HL-60/S4 treated with phorbol 12-myristate 13-acetate at 8.2 ng/mL for 4 days and 3 days (cell line): ENCODE data around the gene CHD9.
"Not testable (repeated sequence)": the region's sequence is repeated elsewhere in the genome, so short reads cannot be mapped to it uniquely, and the experiment has no call there.

Experiments
- in situ Hi-C: fragments of 300-500 bp; cut with MboI; formaldehyde crosslinking; loops from 2 replicates; pipeline ENCODE4 v1.15.0; 2022; ENCODE audit warnings: low sequenced_read_pairs

Gene CHD9

GRCh38 chr16:53054670-53055485 is at the start of gene CHD9:
TSS of gene CHD9 (plus strand) at chr16:53054991. CDS start at chr16:53156090, 101,099 bp downstream.
- in situ Hi-C loops = loop anchor here (25.0 kb wide), 1 partner anchor 157 kb away; no protein-coding TSS in a partner anchor

- in situ Hi-C loops = no loop called here
Observed at GRCh38 chr16:53007095-53007494, 47.7 kb upstream of the CHD9 start.

- in situ Hi-C loops = no loop called here
Observed at GRCh38 chr16:53014287-53014686, 40.5 kb upstream of the CHD9 start.

- in situ Hi-C loops = no loop called here
Observed at GRCh38 chr16:53018834-53019416, 35.9 kb upstream of the CHD9 start.

- in situ Hi-C loops = no loop called here
Observed at GRCh38 chr16:53022374-53022773, 32.4 kb upstream of the CHD9 start.

- in situ Hi-C loops = no loop called here
Observed at GRCh38 chr16:53024045-53024444, 30.7 kb upstream of the CHD9 start.

- in situ Hi-C loops = no loop called here
Observed at GRCh38 chr16:53029971-53030370, 24.8 kb upstream of the CHD9 start.

- in situ Hi-C loops = no loop called here
Observed at GRCh38 chr16:53031323-53031942, 23.4 kb upstream of the CHD9 start.

- in situ Hi-C loops = no loop called here
Observed at GRCh38 chr16:53034306-53034705, 20.5 kb upstream of the CHD9 start.

GRCh38 chr16:53035176-53035942 is 19.4 kb upstream of the CHD9 start:
- in situ Hi-C loops = no loop called here

- in situ Hi-C loops = no loop called here
Observed at GRCh38 chr16:53036066-53036465, 18.7 kb upstream of the CHD9 start.

GRCh38 chr16:53036711-53037110 is 18.1 kb upstream of the CHD9 start:
- in situ Hi-C loops = not testable (repeated sequence)

- in situ Hi-C loops = no loop called here
Observed at GRCh38 chr16:53040788-53041187, 14.0 kb upstream of the CHD9 start.

- in situ Hi-C loops = no loop called here
Observed at GRCh38 chr16:53041320-53042051, 13.3 kb upstream of the CHD9 start.

- in situ Hi-C loops = no loop called here
Observed at GRCh38 chr16:53042235-53042701, 12.5 kb upstream of the CHD9 start.

GRCh38 chr16:53043428-53043831 is 11.4 kb upstream of the CHD9 start:
- in situ Hi-C loops = no loop called here

- in situ Hi-C loops = no loop called here
Observed at GRCh38 chr16:53043986-53044601, 10.7 kb upstream of the CHD9 start.

- in situ Hi-C loops = no loop called here
Observed at GRCh38 chr16:53045341-53046220, 9.2 kb upstream of the CHD9 start.

- in situ Hi-C loops = not testable (repeated sequence)
Observed at GRCh38 chr16:53047515-53047914, 7.3 kb upstream of the CHD9 start.
